NCI-H2107 (cell line): ENCODE data around the gene SP1.
"Not testable (repeated sequence)": the region's sequence is repeated elsewhere in the genome, so short reads cannot be mapped to it uniquely, and the experiment has no call there.

Experiments
- DNase-seq: peaks from one replicate; lab custom pipeline; 2025; lab: John Stamatoyannopoulos, UW

The SP1 gene

DNA sequence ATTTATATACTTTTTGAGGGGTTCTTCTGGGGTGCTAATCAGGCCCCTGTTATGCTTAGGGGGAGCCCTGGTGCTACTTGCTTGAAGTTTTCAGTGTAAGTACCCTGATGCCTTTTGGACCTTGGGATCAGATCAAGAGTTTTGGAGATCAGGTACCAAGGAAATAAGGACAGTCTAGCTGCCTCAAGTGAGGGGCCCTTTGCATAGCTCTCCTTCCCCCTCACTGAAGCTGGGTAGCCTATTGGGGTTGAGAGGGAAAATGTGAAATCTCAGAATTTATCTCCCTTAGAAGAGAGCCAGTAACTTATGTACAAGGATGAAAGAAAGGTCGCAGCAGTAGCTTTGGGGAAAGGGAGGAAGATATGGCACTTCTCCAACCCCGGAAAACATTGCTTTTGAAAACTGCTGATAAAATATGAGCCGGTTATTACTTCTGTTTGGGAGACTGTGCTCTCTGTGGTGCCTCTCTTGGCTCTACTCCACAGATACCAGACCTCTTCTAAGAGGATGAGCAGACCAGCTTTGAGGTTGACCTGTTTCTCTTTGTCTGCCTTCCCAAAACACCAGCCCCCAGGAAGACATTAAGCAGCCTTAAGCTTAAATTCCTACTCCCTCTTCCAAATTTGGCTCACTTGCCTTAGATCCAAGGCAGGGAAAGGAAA is 34.9 kb downstream of the SP1 start:
- no peak for DNase-seq

DNA sequence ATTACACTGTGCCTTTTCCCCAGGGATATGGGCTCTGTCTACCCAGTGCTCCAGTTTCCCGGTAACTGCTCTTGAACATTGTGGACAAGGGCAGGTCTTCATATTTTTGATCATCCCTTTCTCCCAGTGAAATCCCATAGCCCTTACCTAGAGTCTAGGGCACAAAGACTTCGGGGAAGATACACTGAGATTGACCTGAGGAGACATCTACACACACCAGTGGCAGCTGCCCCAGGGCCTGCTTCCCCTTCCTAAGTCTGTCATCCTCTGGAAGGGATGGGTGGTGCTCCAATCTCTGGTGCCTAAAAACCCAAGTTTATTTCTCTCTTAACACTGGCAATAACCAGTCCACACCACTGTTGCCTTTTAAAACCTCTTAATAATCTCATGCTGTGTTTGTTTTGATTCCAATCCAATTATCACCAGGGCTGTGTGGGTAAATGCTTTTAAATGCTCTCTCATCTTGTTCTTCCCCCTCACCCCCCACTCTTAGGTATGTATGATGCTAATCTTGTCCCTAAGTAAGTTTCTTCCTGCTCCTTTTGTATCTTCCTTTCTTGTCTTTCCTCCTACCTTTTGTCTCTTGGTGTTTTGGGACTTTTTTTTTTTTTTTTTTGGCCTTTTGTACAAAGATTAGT is 35.9 kb downstream of the SP1 start:
- not testable (repeated sequence) for DNase-seq

DNA sequence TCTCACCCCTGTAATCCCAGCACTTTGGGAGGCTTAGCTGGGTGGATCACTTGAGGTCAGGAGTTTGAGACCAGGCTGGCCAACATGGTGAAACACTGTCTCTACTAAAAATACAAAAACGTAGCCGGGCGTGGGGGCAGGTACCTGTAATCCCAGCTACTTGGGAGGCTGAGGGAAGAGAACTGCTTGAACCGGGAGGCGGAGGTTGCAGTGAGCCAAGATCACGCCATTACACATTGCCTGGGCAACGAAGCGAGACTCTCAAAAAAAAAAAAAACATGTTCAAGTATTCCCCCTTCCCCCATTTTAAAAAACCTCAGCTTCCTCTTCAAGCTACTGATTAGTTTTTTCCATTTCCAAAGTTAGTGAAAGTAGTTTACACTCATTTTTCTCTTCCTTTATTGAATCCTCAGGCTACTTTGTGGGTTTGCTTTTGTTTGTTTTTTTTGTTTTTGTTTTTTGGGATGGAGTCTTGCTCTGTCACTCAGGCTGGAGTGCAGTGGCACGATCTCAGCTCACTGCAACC is 37.4 kb downstream of the SP1 start:
- not testable (repeated sequence) for DNase-seq

DNA sequence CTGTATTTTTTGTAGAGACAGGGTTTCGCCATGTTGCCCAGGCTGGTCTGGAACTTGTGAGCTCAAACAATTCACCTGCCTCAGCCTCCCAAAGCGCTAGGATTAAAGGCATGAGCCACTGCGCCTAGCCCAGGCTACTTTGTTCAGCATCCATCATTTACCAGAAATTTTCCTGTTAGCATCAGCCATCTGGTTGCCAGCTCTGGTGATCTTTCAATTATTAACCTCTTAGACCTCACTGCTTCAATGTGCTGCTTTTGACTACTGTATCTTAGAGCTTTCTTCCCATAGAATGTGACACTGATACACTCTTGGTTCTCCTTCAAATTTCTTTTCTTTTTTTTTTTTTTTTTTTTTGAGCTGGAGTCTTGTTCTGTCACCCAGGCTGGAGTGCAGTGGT is 38.2 kb downstream of the SP1 start:
- DNase-seq, result no peak

DNA sequence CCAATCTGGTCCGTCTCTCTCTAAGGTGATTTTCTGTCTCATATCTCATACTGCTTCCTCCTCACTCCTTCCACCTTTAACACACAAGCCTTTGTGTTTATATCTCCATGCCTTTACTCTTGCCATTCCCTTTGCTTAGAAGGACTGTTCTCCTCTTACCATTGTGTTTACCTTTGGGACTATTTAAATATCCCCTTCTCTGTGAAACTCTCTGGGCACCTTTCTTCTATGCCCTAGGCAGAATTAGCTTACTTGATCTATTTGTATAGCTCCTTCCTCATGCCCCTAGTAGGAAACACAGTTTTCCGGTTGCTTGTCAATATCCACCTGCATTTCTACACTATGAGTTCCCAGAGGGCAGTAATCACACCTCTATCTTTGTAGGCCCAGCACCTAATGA is 39.8 kb downstream of the SP1 start:
- no peak for DNase-seq

DNA sequence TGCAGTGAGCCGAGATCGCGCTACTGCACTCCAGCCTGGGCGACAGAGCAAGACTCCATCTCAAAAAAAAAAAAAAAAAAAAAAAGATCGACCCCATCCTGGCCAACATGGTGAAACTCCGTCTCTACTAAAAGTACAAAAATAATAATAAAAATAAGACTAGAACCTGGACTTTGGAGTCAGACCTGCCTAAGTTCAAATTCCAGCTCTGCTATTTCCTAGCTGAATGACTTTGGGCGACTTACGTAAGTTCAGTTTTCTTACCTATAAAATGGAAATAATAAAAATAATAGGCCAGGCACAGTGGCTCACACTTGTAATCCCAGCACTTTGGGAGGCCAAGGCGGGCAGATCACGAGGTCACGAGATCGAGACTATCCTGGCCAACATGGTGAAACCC is 42.3 kb downstream of the SP1 start:
- not testable (repeated sequence) for DNase-seq

DNA sequence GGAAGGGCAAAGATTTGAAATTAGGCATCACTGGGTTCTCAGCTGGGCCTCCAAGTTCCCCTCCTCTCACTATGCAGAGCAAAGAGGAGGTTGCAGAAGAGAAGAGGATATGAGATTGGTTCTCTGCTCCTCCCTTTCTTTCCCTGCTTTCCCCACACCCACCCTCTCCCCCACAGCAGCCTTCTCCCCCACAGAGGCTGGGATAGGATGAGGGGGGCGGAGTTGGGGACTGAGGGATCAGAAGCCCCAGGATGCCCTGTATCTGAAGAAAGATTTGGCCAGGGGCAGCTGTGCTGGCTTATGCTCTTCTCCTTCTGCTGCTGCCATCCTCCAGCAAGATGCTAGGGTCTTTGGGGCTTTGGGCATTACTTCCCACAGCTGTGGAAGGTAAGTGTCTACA is 43.6 kb downstream of the SP1 start, which contains the start of gene AMHR2:
Gene AMHR2, plus strand, starts transcription at position 259 of the 400 bp plus-strand sequence. Its CDS starts 80 bp downstream, at position 339.
- DNase-seq, result no peak

DNA sequence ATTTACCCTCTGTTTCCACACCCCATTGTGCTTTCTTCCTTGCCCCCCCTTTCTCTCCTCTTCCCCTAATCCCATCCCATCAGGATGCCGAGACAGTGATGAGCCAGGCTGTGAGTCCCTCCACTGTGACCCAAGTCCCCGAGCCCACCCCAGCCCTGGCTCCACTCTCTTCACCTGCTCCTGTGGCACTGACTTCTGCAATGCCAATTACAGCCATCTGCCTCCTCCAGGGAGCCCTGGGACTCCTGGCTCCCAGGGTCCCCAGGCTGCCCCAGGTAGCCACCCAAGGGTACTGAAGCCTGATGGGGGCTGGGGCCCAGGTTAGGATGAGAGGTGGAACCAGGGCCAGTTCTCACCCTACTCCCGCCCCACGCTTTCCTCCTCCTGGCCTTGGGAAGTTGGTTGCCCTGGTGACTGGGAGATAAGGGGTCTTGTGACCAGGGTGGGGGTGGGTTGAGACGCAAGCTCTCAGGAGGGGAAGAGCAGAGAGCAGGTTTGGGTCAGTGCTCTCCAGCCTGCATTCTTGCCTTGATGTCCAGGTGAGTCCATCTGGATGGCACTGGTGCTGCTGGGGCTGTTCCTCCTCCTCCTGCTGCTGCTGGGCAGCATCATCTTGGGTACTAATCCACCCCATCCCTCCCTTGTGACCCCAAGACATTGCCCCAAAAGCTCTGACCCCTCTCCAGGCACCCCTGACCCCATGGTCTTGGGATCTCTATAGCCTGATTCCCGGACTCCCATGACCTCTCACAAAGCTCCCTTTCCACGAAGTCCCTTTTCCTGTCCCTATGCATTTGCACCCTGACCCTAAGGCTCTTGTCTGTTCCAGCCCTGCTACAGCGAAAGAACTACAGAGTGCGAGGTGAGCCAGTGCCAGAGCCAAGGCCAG is 44.9 kb downstream of the SP1 start:
- DNase-seq, result no peak

DNA sequence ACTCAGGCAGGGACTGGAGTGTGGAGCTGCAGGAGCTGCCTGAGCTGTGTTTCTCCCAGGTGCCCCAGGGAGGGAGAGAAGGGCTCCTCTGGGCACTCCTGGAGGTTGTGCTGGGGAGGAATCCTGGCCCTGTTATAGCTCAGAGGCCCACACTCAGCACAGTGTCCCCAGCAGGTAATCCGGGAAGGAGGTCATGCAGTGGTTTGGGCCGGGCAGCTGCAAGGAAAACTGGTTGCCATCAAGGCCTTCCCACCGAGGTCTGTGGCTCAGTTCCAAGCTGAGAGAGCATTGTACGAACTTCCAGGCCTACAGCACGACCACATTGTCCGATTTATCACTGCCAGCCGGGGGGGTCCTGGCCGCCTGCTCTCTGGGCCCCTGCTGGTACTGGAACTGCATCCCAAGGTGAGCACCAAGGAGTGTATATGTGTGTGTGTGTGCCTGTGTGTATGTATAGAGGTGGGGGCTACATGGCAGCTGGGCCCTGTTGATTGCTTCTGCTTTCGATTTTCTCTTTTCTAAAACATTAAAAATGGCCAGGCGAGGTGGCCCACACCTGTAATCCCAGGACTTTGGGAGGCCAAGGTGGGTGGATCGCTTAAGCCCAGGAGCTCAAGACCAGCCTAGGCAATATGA is 45.7 kb downstream of the SP1 start:
- DNase-seq, result no peak

DNA sequence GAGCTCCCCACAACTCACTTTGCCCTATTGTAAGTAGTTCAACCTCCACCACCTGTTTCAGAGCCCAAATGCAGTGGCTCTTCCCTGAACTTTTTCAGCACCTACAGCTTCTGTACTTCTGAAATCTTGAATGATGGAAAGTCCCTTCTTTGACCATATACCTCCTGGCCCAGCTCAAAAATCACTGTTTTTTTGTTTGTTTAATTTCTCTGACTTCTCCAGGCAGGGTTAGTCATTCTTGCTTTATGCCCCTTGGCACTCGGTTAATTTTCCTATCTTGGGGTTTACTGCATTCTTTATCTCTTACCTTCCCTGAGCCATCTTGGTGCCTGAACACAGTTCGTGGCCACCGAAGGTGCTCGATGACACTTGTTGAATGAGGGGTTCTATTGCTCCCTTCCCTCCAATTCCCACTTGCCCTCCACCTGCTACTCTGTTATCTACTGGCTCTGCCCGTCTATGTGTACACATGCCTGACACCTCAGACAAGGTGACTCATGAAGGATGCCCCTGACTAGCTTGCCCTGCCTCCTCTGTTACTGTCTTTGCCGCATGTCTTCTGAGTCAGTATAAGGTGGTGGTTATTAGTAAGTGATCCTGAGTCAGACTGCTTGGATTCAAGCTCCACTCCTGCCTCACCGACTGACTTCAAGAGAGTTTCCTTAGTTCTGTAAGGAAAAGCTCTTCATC is 48.1 kb downstream of the SP1 start:
- no peak for DNase-seq

DNA sequence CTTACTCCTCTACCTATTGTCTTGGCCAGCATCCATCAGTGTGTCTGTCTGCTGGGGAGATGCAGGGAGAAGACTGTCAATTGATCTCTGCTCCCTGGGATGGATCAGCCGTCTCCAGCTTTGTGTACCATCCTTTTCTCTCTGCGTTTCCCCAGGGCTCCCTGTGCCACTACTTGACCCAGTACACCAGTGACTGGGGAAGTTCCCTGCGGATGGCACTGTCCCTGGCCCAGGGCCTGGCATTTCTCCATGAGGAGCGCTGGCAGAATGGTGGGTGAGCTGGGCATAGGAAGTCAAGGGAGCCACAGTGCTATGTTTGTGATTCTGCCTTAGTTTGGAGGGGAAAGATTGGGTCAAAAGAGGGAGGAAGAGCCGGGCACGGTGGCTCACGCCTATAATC is 48.8 kb downstream of the SP1 start:
- DNase-seq, result no peak

DNA sequence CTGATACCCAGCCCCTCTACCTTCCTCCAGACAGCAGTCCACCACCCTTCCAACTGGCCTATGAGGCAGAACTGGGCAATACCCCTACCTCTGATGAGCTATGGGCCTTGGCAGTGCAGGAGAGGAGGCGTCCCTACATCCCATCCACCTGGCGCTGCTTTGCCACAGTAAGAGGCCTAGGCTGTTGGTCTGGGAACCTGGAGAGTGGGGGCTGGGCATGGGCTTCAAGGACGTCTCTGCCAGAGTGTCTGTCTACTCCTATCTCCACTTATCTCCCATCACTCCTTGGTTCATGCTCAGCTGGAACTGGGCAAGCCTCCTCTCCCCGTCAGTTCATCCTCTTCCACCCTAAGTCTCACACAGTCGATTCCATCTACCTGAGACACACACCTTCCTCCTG is 50.1 kb downstream of the SP1 start:
- no peak for DNase-seq

DNA sequence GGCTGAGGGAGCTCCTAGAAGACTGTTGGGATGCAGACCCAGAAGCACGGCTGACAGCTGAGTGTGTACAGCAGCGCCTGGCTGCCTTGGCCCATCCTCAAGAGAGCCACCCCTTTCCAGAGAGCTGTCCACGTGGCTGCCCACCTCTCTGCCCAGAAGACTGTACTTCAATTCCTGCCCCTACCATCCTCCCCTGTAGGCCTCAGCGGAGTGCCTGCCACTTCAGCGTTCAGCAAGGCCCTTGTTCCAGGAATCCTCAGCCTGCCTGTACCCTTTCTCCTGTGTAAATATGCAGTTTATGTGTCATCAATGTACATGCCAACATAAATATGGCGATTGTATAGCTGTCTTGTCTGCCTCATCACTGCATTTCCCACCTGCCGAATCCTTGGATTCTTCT is 51.2 kb downstream of the SP1 start:
- no peak for DNase-seq

DNA sequence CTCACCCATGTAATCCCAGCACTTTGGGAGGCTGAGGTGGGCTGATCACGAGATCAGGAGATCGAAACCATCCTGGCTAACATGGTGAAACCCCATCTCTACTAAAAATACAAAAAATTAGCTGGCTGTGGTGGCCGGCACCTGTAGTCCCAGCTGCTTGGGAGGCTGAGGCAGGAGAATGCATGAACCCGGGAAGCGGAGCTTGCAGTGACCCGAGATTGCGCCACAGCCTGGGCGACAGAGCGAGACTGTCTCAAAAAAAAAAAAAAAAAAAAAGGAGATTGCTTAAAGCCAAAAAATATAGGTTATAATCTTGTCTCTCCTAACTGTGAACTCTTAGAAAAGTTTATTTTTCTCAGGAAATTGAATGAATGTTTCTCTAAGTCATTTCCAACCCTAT is 55.4 kb downstream of the SP1 start:
- not testable (repeated sequence) for DNase-seq

DNA sequence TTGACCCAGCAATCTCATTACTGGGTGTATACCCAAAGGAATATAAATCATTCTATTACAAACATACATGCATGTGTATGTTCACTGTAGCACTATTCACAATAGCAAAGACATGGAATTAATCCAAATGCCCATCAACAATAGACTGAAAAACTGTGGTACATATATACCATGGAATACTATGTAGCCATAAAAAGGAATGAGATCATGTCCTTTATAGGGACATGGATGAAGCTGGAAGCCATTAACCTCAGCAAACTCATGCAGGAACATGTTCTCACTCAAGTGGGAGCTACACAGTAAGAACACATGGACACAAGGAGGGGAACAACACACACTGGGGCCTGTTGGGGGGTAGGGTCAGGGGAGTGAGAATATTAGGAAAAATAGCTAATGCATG is 59.6 kb downstream of the SP1 start:
- DNase-seq, result not testable (repeated sequence)

DNA sequence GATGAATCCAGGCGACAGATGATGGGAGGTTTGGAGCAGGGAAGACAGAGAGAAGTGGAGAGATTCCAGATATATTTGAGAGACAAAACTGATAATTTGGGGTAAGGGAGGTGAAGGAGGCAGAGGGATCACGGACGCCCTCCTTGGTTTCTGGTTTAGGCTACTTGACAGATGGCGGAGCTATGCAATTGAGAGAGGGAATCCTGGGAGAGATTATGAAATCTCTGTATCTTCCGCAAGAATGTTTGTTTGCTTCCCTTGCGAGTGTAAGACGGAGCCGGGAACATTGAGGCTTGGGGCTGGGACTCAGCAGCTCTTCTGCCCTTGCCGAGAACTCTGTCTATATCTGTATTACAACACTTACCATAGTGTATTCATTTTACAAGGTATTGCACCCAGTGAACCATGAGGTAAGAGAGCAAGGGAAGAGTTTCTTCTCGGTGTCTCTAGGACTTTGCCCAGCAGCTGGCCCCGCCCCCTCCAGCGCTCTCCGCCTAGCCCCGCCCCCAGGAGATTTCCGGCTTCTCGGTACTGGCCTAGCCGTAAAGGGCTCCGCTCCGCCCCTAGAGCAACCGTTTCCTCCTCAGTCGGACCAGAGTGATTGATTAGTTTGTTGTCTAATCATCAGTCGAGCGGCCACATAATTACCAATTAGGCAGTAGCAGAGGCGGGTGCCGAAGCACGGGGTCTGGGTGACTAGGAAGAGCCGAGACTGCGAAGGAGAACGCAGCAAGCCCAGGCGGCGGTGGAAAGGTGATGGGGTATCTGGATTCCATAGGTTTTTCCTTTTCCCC is 61.3 kb downstream of the SP1 start, which contains the start of gene PRR13:
Gene PRR13, plus strand, starts transcription at position 695 of the 794 bp plus-strand sequence. CDS start 981 bp downstream, outside the sequence.
- DNase-seq, result peak; percentile 97

DNA sequence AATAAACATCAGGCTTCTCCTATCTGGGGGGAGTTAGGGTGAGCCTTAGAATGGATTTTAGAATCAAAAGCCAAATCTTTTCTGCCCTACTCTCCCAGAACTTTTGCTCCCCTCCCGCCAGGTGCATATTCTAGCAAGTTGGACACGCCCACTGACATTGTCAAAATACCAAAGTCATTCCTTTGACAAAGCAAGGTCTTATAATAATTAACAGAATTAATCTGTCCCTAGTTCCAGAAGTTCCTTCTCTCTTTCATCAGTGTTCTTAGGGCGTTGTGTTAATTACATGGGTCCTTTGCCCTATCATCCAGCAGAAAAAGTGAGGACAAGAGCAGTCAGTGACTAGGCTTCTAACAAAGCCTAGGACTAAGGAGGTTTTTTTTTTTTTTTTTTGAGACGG is 64.0 kb downstream of the SP1 start:
- DNase-seq, result no peak

DNA sequence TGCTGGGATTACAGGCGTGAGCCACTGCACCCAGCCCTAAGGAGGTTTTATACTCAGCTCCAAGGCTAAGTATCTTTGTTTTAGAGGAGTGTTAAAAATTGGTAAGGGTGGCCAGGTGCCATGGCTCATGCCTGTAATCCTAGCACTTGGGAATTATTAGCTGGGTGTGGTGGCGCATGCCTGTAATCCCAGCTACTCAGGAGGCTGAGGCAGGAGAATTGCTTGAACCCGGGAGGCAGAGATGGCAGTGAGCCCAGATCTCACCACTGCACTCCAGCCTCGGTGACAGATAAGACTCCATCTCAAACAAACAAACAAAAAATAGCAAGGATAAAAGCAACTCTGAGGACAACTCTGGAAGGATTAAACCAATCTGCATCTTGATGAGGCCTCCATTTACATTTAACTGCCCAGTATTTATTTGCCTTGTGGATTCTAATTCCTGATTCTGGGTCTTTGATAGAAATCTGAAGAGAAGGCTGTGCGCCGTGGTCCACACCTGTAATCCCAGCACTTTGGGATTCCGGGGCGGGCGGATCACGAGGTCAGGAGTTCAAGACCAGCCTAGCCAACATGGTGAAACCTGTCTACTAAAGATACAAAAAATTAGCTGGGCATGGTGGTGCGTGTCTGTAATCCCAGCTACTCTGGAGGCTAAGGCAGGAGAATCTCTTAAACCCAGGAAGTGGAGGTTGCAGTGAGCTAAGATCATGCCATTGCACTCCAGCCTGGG is 64.8 kb downstream of the SP1 start:
- not testable (repeated sequence) for DNase-seq

DNA sequence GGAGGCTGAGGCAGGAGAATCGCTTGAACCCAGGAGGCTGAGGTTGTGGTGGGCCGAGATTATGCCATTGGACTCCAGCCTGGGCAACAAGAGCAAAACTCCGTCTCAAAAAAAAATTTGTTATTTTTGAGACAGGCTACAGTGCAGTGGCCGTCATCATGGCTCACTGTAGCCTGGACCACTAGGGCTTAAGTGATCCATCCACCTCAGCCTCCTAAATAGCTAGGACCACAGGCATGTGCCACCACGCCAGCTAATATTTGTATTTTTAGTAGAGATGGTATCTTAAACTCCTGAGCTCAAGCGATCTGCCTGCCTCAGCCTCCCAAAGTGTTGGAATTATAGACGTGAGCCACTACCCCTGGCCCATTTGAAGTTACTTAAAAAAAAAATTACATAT is 71.0 kb downstream of the SP1 start:
- DNase-seq, result no peak

DNA sequence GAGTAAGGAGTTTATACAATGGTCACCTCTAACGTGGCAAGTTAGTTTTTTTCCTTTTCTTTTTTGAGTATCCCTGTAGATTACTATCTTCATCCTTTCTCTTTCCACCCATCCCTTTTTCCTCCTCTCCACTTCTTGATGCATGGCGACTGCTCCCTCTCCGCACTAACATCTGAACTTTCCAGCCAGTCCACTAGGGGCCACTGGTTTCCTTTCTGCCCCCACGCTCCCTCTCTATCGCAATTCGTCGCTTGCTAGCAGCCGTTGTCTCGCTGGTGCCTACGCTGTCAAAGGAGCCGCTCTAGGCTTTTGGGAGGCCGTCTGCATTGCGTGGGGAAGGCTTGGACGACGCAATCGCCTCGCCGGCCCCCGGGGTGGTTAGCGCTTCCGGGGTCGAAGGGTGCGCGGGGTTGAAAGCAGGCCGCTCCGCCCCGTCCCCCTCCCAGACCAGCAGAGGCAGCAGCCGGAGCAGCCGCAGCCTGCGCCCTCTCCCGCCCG is 71.7 kb downstream of the SP1 start, which contains the start of gene PCBP2:
Gene PCBP2, plus strand, starts transcription at position 442 of the 498 bp plus-strand sequence. CDS start 2,699 bp downstream, outside the sequence.
- DNase-seq, result peak; percentile 98
